ENCODE measurements around the gene TSC22D4.

DNA sequence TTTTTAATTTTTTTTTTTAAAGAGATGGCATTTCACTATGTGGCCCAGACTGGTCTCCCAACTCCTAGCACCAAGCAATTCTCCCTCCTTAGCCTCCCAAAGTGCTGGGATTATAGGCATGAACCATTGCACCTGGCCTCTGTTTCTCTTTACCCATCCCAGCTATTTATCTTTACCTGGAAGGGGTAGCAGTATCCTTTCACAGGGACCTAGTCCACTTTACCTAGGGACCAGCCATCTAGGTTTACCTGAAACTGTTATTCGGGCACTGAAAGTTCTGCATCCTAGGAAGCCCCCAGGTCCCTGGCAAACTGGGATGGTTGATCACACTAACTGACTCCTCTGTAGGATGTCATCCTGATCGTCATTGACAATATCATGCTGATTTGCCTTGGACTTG lies 38.3 kb upstream of the TSC22D4 start:
- no peak for TF ChIP-seq NRF1 (conservative IDR thresholded peaks at IDR 0.05 in 1 of 2, IDR thresholded peaks at IDR 0.05 in 1 of 2)
- TF ChIP-seq, protein P1, sequence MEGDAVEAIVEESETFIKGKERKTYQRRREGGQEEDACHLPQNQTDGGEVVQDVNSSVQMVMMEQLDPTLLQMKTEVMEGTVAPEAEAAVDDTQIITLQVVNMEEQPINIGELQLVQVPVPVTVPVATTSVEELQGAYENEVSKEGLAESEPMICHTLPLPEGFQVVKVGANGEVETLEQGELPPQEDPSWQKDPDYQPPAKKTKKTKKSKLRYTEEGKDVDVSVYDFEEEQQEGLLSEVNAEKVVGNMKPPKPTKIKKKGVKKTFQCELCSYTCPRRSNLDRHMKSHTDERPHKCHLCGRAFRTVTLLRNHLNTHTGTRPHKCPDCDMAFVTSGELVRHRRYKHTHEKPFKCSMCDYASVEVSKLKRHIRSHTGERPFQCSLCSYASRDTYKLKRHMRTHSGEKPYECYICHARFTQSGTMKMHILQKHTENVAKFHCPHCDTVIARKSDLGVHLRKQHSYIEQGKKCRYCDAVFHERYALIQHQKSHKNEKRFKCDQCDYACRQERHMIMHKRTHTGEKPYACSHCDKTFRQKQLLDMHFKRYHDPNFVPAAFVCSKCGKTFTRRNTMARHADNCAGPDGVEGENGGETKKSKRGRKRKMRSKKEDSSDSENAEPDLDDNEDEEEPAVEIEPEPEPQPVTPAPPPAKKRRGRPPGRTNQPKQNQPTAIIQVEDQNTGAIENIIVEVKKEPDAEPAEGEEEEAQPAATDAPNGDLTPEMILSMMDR (IDR thresholded peaks at IDR 0.05 in 2 of 3, conservative IDR thresholded peaks at IDR 0.05 in 1 of 3; ENCODE audit: insufficient read depth in 2 of 3, low read depth in 1 of 3, low read length in 3 of 3): no peak
- TF ChIP-seq POLR2B (IDR thresholded peaks at IDR 0.05; ENCODE audit: low read depth, partially characterized antibody): no peak
- no peak for TF ChIP-seq HNRNPL (IDR thresholded peaks at IDR 0.05; ENCODE audit: low read depth, low read length)

Data from K562 (cell line).